HG02938 (cell line): ENCODE data around the gene MED15.
"Not testable (repeated sequence)": the region's sequence is repeated elsewhere in the genome, so short reads cannot be mapped to it uniquely, and the experiment has no call there.

Source experiments
- ATAC-seq: cut with Tn5 transposase; IDR thresholded peaks from one replicate; pipeline ENCODE4 v1.9.1; 2021; ENCODE audit warnings: mild to moderate bottlenecking, moderate library complexity; ENCODE audit not compliant: unreplicated experiment

MED15 gene

GRCh38 chr22:20507253-20508066 lies at the start of gene MED15:
Gene MED15 (plus strand): TSS chr22:20507610. CDS start chr22:20507679, 69 bp downstream.
- ATAC-seq: peak; percentile 70

- no peak for ATAC-seq
Observed at GRCh38 chr22:20458530-20459151, 48.8 kb upstream of the MED15 start.

GRCh38 chr22:20459152-20459542 lies 48.3 kb upstream of the MED15 start:
- ATAC-seq: no peak

- ATAC-seq: no peak
Observed at GRCh38 chr22:20459862-20460261, 47.5 kb upstream of the MED15 start.

- ATAC-seq: no peak
Observed at GRCh38 chr22:20463324-20464095, 43.9 kb upstream of the MED15 start.

GRCh38 chr22:20464096-20464614 lies 43.3 kb upstream of the MED15 start:
- ATAC-seq: no peak

GRCh38 chr22:20464912-20465758 lies 42.3 kb upstream of the MED15 start:
- no peak for ATAC-seq

GRCh38 chr22:20465759-20466077 lies 41.7 kb upstream of the MED15 start:
- no peak for ATAC-seq

GRCh38 chr22:20466659-20467379 lies 40.6 kb upstream of the MED15 start:
- no peak for ATAC-seq

- no peak for ATAC-seq
Observed at GRCh38 chr22:20469110-20469868, 38.1 kb upstream of the MED15 start.

- ATAC-seq: not testable (repeated sequence)
Observed at GRCh38 chr22:20470525-20470924, 36.9 kb upstream of the MED15 start.

GRCh38 chr22:20471126-20471833 lies 36.1 kb upstream of the MED15 start:
- ATAC-seq: no peak

GRCh38 chr22:20472629-20473442 lies 34.6 kb upstream of the MED15 start:
- no peak for ATAC-seq

- ATAC-seq: no peak
Observed at GRCh38 chr22:20475115-20475436, 32.3 kb upstream of the MED15 start.

GRCh38 chr22:20475569-20475968 lies 31.8 kb upstream of the MED15 start:
- not testable (repeated sequence) for ATAC-seq

- ATAC-seq: not testable (repeated sequence)
Observed at GRCh38 chr22:20478059-20478458, 29.4 kb upstream of the MED15 start.

- no peak for ATAC-seq
Observed at GRCh38 chr22:20479612-20480196, 27.7 kb upstream of the MED15 start.

- not testable (repeated sequence) for ATAC-seq
Observed at GRCh38 chr22:20483143-20483506, 24.3 kb upstream of the MED15 start.
